HEK293T (cell line): ENCODE results near the gene ELMO2.

Experiments
- ARNT ChIP-seq: fragments of 450-650 bp; IDR thresholded peaks from 2 replicates; pipeline ENCODE4 v1.6.1; 2017; ENCODE audit warnings: mild to moderate bottlenecking
- BHLHE40 ChIP-seq: fragments of 450-650 bp; IDR thresholded peaks from 2 replicates; pipeline ENCODE4 v1.6.1; 2016; ENCODE audit warnings: mild to moderate bottlenecking, moderate library complexity, borderline replicate concordance
- ELF4 ChIP-seq: fragments of 450-650 bp; IDR thresholded peaks from 2 replicates; pipeline ENCODE4 v1.6.1; 2017; ENCODE audit warnings: antibody characterized with exemption
- FOXA1 ChIP-seq: fragments of 450-650 bp; IDR thresholded peaks from 2 replicates; pipeline ENCODE4 v1.6.1; 2016; ENCODE audit warnings: mild to moderate bottlenecking
- FOXK2 ChIP-seq: fragments of 450-650 bp; IDR thresholded peaks from 2 replicates; pipeline ENCODE4 v1.6.1; 2016; ENCODE audit warnings: mild to moderate bottlenecking
- FOXM1 ChIP-seq: fragments of 450-650 bp; IDR thresholded peaks from 2 replicates; pipeline ENCODE4 v1.6.1; 2017; ENCODE audit warnings: mild to moderate bottlenecking, borderline replicate concordance
- HDGF ChIP-seq: fragments of 450-650 bp; IDR thresholded peaks from 2 replicates; pipeline ENCODE4 v1.6.1; 2017; ENCODE audit warnings: antibody characterized with exemption, borderline replicate concordance
- L3MBTL2 ChIP-seq: fragments of 450-650 bp; conservative IDR thresholded peaks from 2 replicates; pipeline ENCODE4 v1.6.1; 2016; ENCODE audit warnings: mild to moderate bottlenecking
- LEF1 ChIP-seq: fragments of 450-650 bp; IDR thresholded peaks from 2 replicates; pipeline ENCODE4 v1.6.1; 2017; ENCODE audit warnings: mild to moderate bottlenecking, borderline replicate concordance
- NFRKB ChIP-seq: fragments of 450-650 bp; IDR thresholded peaks from 2 replicates; pipeline ENCODE4 v1.6.1; 2016; ENCODE audit warnings: mild to moderate bottlenecking, moderate library complexity
- SP1 ChIP-seq: fragments of 450-650 bp; IDR thresholded peaks from 2 replicates; pipeline ENCODE4 v1.6.1; 2017
- SUZ12 ChIP-seq: fragments of 450-650 bp; IDR thresholded peaks from 2 replicates; pipeline ENCODE4 v1.6.1; 2016; ENCODE audit warnings: mild to moderate bottlenecking
- TARDBP ChIP-seq: fragments of 450-650 bp; IDR thresholded peaks from 2 replicates; pipeline ENCODE4 v1.6.1; 2016
- ZNF384 ChIP-seq: fragments of 450-650 bp; IDR thresholded peaks from 2 replicates; pipeline ENCODE4 v1.6.1; 2016

DNA sequence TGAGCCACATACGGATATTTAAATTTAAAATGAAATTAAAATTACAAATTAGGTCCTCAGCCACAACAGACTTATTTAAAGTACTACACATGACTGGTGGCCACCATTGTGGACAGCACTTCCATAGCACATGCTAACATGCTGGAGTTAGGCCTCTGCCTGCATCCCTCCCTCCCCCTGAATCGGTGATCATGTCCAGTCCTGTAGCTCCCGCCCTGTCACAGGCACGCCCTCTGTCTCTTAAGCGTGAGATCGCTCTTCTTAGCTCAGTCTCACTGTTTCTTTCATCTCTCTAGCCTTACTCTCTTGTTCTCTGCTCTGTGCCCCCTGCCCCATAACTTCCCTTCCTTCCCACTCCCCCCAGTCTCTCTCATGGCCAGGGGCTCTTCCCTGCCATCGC is 28.9 kb downstream of the ELMO2 start:
- TF ChIP-seq SP1: no peak
- TF ChIP-seq SUZ12: no peak
- TF ChIP-seq FOXK2: no peak
- TF ChIP-seq BHLHE40: no peak
- no peak for TF ChIP-seq NFRKB
- TF ChIP-seq FOXA1: no peak
- no peak for TF ChIP-seq ELF4
- no peak for TF ChIP-seq LEF1
- no peak for TF ChIP-seq ZNF384
- TF ChIP-seq FOXM1: no peak
- TF ChIP-seq ARNT: no peak
- no peak for TF ChIP-seq HDGF
- TF ChIP-seq TARDBP: no peak
- TF ChIP-seq L3MBTL2: no peak
